Liver (tissue), 9 donors: ENCODE results near the gene IGSF8. TPM values are rescaled to one million over a fixed set of nuclear protein-coding genes. Genes with fewer than 3 reads are reported as not detected.

Experiments
- DNase-seq: peaks from one replicate; pipeline ENCODE4 v3.0.0-alpha.2; 2017; ENCODE audit warnings: low spot score
- H3K27ac ChIP-seq, 2 donors: one replicate each; pipeline ENCODE4 v1.7.0; 2013; ENCODE audit warnings: inconsistent platforms in 2 of 2, low read length in 2 of 2, control low read depth in 1 of 2, low read depth in 1 of 2, mild to moderate bottlenecking in 1 of 2
- H3K27me3 ChIP-seq, 4 donors: one replicate each; pipeline versions ENCODE4 v1.6.1 to v1.7.0; 2013; ENCODE audit warnings: low read length in 3 of 4, inconsistent platforms in 1 of 4, mild to moderate bottlenecking in 1 of 4, moderate library complexity in 1 of 4; ENCODE audit not compliant: control insufficient read depth in 4 of 4, insufficient read depth in 4 of 4
- H3K36me3 ChIP-seq, 4 donors: one replicate each; pipeline versions ENCODE4 v1.6.1 to v1.7.0; 2013; ENCODE audit warnings: low read length in 3 of 4, mild to moderate bottlenecking in 3 of 4, low read depth in 1 of 4, moderate library complexity in 1 of 4; ENCODE audit not compliant: control insufficient read depth in 4 of 4, insufficient read depth in 3 of 4
- H3K4me1 ChIP-seq, 4 donors: one replicate each; pipeline versions ENCODE4 v1.6.1 to v1.7.0; 2013; ENCODE audit warnings: low read length in 3 of 4, mild to moderate bottlenecking in 3 of 4, moderate library complexity in 1 of 4; ENCODE audit not compliant: control insufficient read depth in 4 of 4, insufficient read depth in 4 of 4
- H3K4me3 ChIP-seq, 3 donors: one replicate each; pipeline versions ENCODE4 v1.6.1 to v1.7.0; 2013; ENCODE audit warnings: low read length in 3 of 3, control low read depth in 1 of 3, low read depth in 1 of 3, mild to moderate bottlenecking in 1 of 3
- H3K9ac ChIP-seq, 2 donors: one replicate each; pipeline ENCODE4 v1.7.0; 2013; ENCODE audit warnings: low read length in 2 of 2, mild to moderate bottlenecking in 2 of 2, moderate library complexity in 2 of 2, control low read depth in 1 of 2, low read depth in 1 of 2
- H3K9me3 ChIP-seq, 4 donors: one replicate each; pipeline versions ENCODE4 v1.6.1 to v1.7.0; 2013; ENCODE audit warnings: low read length in 3 of 4; ENCODE audit not compliant: control insufficient read depth in 4 of 4
- EGR1 ChIP-seq, 2 donors: IDR thresholded peaks; 2 replicates each; pipeline ENCODE4 v1.6.1; 2016 to 2018; ENCODE audit warnings: antibody characterized with exemption in 2 of 2, low read depth in 2 of 2
- FOXA2 ChIP-seq: IDR thresholded peaks from 2 replicates; pipeline ENCODE4 v1.6.1; 2016; ENCODE audit warnings: antibody characterized with exemption
- GABPA ChIP-seq, 2 donors: IDR thresholded peaks in 1 of 2; conservative IDR thresholded peaks in 1 of 2; 2 replicates each; pipeline ENCODE4 v1.6.1; 2016; ENCODE audit warnings: antibody characterized with exemption in 2 of 2, mild to moderate bottlenecking in 1 of 2, moderate library complexity in 1 of 2
- HNF4A ChIP-seq, 2 donors: conservative IDR thresholded peaks; 2 replicates each; pipeline ENCODE4 v1.6.1; 2016; ENCODE audit warnings: antibody characterized with exemption in 2 of 2, mild to moderate bottlenecking in 2 of 2
- HNF4G ChIP-seq: IDR thresholded peaks from 2 replicates; pipeline ENCODE4 v1.6.1; 2016; ENCODE audit warnings: antibody characterized with exemption
- JUND ChIP-seq, 2 donors: IDR thresholded peaks; 2 replicates each; pipeline ENCODE4 v1.6.1; 2016; ENCODE audit warnings: antibody characterized with exemption in 2 of 2
- NR2F2 ChIP-seq: IDR thresholded peaks from 2 replicates; pipeline ENCODE4 v1.6.1; 2016; ENCODE audit warnings: antibody characterized with exemption
- SP1 ChIP-seq: IDR thresholded peaks from 2 replicates; pipeline ENCODE4 v1.6.1; 2018; ENCODE audit warnings: antibody characterized with exemption, mild to moderate bottlenecking
- TAF1 ChIP-seq: conservative IDR thresholded peaks from 2 replicates; pipeline ENCODE4 v1.6.1; 2016; ENCODE audit warnings: antibody characterized with exemption, mild to moderate bottlenecking
- YY1 ChIP-seq: IDR thresholded peaks from 2 replicates; pipeline ENCODE4 v1.6.1; 2016; ENCODE audit warnings: antibody characterized with exemption, mild to moderate bottlenecking
- WGBS: extraction: QIAGEN DNeasy Blood & Tissue Kit; methylation state at CpG from one replicate; pipeline ENCODE4 v1.1.7; 2013; 5-methylcytosine and 5-hydroxymethylcytosine counted together
- polyA plus RNA-seq, 2 donors: library from polyadenylated mRNA; stranded (reverse) in 1 of 2; unstranded in 1 of 2; fragments of 200-250 nt in 1 of 2; fragments of >200 nt in 1 of 2; fragmentation: Nextera tagmentation in 1 of 2; extraction: Ambion mirVana in 1 of 2; gene quantifications; one replicate each; pipeline versions ENCODE4 v1.2.1 to v1.2.3, GENCODE V29; 2013 to 2015
- total RNA-seq, 2 donors: library from RNA; depleted of rRNA; stranded (reverse); fragments of >200 nt; gene quantifications; one replicate each; pipeline ENCODE4 v1.2.3, GENCODE V29; 2014
- TF ChIP-seq, protein P1 (sequence below): IDR thresholded peaks from 2 replicates; pipeline ENCODE4 v1.6.1; 2016; ENCODE audit warnings: antibody characterized with exemption, mild to moderate bottlenecking
- TF ChIP-seq, protein P2 (sequence below): IDR thresholded peaks from 2 replicates; pipeline ENCODE4 v1.6.1; 2016; ENCODE audit warnings: antibody characterized with exemption
- TF ChIP-seq, protein P3 (sequence below): IDR thresholded peaks from 2 replicates; pipeline ENCODE4 v1.6.1; 2016; ENCODE audit warnings: antibody characterized with exemption
- TF ChIP-seq, protein P4 (sequence below): fragments of 150-350 bp; IDR thresholded peaks from 2 replicates; pipeline ENCODE4 v1.5.1; 2017; ENCODE audit warnings: improper control_type of control experiment, low read depth, low read length; ENCODE audit not compliant: missing input control
- TF ChIP-seq, protein P5 (sequence below): IDR thresholded peaks from 2 replicates; pipeline ENCODE4 v1.6.1; 2016; ENCODE audit warnings: antibody characterized with exemption
- donor health status: healthy.
- donor health status: healthy.
- donor health status: healthy.
- donor health status: healthy.
- donor health status: healthy.

Gene IGSF8
- total and polyA plus RNA-seq, 4 donors = 9.8 to 24.3 (median 20.3) TPM

DNA sequence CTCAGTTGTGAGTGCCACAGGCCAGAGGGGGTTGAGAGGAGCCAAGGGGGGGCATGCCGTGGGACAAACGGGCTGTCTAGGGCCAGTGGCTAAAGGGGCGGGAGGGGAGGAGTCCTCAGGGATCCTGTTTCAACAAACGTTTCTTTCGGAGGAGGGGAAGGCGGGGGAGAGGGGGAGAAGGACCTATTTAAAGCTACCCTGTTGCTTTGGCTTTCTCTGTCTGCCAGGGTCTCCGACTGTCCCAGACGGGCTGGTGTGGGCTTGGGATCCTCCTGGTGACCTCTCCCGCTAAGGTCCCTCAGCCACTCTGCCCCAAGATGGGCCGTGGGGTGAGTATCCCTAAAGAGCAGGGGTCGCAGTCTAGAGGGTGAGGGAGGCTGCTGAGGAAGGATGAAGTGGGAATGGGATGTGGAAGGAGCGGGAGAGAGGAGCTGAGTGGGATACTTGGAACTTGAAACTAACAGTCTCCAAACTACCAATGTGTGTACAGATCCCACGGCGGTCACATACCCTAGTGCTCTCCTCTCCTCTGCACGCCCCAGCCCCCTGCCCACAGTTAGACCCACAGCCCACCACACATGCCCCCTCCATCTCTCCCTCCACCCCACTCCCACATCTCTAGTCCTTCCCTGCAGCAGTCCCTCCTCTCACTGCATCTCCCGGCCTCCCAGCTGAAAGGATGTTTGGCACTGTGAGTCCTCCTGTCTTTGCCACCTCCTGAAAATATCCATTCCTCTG lies 17.3 kb upstream of the IGSF8 start, which contains the start of gene ATP1A2 (continued):
- no peak for TF ChIP-seq EGR1 (IDR thresholded peaks at IDR 0.05; ENCODE audit: low read depth in 2 of 2)
- TF ChIP-seq, protein P1, sequence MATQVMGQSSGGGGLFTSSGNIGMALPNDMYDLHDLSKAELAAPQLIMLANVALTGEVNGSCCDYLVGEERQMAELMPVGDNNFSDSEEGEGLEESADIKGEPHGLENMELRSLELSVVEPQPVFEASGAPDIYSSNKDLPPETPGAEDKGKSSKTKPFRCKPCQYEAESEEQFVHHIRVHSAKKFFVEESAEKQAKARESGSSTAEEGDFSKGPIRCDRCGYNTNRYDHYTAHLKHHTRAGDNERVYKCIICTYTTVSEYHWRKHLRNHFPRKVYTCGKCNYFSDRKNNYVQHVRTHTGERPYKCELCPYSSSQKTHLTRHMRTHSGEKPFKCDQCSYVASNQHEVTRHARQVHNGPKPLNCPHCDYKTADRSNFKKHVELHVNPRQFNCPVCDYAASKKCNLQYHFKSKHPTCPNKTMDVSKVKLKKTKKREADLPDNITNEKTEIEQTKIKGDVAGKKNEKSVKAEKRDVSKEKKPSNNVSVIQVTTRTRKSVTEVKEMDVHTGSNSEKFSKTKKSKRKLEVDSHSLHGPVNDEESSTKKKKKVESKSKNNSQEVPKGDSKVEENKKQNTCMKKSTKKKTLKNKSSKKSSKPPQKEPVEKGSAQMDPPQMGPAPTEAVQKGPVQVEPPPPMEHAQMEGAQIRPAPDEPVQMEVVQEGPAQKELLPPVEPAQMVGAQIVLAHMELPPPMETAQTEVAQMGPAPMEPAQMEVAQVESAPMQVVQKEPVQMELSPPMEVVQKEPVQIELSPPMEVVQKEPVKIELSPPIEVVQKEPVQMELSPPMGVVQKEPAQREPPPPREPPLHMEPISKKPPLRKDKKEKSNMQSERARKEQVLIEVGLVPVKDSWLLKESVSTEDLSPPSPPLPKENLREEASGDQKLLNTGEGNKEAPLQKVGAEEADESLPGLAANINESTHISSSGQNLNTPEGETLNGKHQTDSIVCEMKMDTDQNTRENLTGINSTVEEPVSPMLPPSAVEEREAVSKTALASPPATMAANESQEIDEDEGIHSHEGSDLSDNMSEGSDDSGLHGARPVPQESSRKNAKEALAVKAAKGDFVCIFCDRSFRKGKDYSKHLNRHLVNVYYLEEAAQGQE = no peak
- TF ChIP-seq GABPA (IDR thresholded peaks at IDR 0.05 in 1 of 2, conservative IDR thresholded peaks at IDR 0.05 in 1 of 2) = no peak
- no peak for TF ChIP-seq SP1

DNA sequence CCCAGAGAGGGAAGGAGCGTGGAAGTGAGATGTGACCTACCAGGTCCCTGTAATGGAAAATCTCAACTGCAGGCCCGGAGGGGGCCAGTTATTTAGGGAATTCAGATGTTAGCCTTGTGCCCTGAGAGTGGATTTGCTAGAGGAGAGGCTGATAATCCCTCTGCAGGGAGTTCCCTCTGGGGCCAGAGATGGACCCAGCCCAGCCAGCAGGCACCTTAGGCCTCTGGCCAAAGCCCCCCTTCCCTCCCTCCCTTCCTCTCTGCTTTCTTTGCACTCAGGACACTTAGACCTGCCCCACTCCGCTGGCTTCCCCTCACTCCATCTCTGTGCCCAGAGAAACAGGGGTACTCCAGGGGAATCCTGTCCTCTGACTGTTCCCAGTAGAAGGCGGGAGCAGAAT lies 15.7 kb upstream of the IGSF8 start:
- H3K9me3 ChIP-seq = no peaks in the 10 kb centered on the region
- H3K36me3 ChIP-seq = no peaks in the 10 kb centered on the region
- no peak overlapping the region for H3K4me3 ChIP-seq
- WGBS = 86% methylated on average over 4 of the region's 4 CpGs
- no peak for TF ChIP-seq FOXA2
- no peak for TF ChIP-seq HNF4G
- no peak for TF ChIP-seq EGR1 (IDR thresholded peaks at IDR 0.05; ENCODE audit: low read depth in 2 of 2)
- TF ChIP-seq, protein P1 = no peak
- TF ChIP-seq, protein P2, sequence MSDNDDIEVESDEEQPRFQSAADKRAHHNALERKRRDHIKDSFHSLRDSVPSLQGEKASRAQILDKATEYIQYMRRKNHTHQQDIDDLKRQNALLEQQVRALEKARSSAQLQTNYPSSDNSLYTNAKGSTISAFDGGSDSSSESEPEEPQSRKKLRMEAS = no peak
- TF ChIP-seq TAF1 = no peak
- TF ChIP-seq GABPA (IDR thresholded peaks at IDR 0.05 in 1 of 2, conservative IDR thresholded peaks at IDR 0.05 in 1 of 2) = no peak
- no peak for TF ChIP-seq SP1
- TF ChIP-seq, protein P3, sequence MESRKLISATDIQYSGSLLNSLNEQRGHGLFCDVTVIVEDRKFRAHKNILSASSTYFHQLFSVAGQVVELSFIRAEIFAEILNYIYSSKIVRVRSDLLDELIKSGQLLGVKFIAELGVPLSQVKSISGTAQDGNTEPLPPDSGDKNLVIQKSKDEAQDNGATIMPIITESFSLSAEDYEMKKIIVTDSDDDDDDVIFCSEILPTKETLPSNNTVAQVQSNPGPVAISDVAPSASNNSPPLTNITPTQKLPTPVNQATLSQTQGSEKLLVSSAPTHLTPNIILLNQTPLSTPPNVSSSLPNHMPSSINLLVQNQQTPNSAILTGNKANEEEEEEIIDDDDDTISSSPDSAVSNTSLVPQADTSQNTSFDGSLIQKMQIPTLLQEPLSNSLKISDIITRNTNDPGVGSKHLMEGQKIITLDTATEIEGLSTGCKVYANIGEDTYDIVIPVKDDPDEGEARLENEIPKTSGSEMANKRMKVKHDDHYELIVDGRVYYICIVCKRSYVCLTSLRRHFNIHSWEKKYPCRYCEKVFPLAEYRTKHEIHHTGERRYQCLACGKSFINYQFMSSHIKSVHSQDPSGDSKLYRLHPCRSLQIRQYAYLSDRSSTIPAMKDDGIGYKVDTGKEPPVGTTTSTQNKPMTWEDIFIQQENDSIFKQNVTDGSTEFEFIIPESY = no peak
- no peak for TF ChIP-seq NR2F2
- TF ChIP-seq JUND (IDR thresholded peaks at IDR 0.05) = no peak
- TF ChIP-seq YY1 = no peak
- TF ChIP-seq, protein P4, sequence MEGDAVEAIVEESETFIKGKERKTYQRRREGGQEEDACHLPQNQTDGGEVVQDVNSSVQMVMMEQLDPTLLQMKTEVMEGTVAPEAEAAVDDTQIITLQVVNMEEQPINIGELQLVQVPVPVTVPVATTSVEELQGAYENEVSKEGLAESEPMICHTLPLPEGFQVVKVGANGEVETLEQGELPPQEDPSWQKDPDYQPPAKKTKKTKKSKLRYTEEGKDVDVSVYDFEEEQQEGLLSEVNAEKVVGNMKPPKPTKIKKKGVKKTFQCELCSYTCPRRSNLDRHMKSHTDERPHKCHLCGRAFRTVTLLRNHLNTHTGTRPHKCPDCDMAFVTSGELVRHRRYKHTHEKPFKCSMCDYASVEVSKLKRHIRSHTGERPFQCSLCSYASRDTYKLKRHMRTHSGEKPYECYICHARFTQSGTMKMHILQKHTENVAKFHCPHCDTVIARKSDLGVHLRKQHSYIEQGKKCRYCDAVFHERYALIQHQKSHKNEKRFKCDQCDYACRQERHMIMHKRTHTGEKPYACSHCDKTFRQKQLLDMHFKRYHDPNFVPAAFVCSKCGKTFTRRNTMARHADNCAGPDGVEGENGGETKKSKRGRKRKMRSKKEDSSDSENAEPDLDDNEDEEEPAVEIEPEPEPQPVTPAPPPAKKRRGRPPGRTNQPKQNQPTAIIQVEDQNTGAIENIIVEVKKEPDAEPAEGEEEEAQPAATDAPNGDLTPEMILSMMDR = no peak
- TF ChIP-seq, protein P5, sequence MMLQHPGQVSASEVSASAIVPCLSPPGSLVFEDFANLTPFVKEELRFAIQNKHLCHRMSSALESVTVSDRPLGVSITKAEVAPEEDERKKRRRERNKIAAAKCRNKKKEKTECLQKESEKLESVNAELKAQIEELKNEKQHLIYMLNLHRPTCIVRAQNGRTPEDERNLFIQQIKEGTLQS = no peak
- TF ChIP-seq HNF4A (conservative IDR thresholded peaks at IDR 0.05) = no peak
- H3K9ac ChIP-seq = no peak overlapping the region
- no peaks in the 10 kb centered on the region for H3K4me1 ChIP-seq
- no peak for DNase-seq
- H3K27me3 ChIP-seq = peaks cover 0 to 2% (median 0%) of the 10 kb centered on the region in 4 donors
- H3K27ac ChIP-seq = no peak overlapping the region
